GM18508 (cell line): ENCODE measurements around the gene KCNJ15.
"Not testable (repeated sequence)": the region's sequence is repeated elsewhere in the genome, so short reads cannot be mapped to it uniquely, and the experiment has no call there.

Experiments used
- ATAC-seq: cut with Tn5 transposase; IDR thresholded peaks from one replicate; pipeline ENCODE4 v1.9.1; 2021; ENCODE audit warnings: moderate number of reproducible peaks; ENCODE audit not compliant: insufficient read depth, unreplicated experiment

KCNJ15 gene

GRCh38 chr21:38243732-38244406 is 12.9 kb upstream of the KCNJ15 start:
- no peak for ATAC-seq

DNA sequence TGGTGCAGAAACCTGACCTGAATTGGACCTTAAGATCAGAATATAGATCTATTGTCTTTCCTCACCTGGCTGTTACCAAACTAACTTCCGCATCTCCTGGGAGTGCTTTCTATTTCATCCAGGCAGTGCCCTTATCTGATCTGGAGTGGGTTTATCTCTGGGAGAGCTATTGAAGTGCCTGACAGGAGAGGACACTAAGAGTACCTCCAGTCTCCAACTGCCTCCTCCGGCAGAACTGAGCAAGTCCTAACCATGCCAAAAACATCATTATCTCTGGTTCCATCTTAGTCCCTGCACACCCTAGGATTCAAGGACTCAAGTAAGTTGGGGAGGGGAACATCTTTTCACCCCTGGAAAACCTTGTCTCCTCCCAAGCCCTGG is 12.4 kb upstream of the KCNJ15 start:
- no peak for ATAC-seq

DNA sequence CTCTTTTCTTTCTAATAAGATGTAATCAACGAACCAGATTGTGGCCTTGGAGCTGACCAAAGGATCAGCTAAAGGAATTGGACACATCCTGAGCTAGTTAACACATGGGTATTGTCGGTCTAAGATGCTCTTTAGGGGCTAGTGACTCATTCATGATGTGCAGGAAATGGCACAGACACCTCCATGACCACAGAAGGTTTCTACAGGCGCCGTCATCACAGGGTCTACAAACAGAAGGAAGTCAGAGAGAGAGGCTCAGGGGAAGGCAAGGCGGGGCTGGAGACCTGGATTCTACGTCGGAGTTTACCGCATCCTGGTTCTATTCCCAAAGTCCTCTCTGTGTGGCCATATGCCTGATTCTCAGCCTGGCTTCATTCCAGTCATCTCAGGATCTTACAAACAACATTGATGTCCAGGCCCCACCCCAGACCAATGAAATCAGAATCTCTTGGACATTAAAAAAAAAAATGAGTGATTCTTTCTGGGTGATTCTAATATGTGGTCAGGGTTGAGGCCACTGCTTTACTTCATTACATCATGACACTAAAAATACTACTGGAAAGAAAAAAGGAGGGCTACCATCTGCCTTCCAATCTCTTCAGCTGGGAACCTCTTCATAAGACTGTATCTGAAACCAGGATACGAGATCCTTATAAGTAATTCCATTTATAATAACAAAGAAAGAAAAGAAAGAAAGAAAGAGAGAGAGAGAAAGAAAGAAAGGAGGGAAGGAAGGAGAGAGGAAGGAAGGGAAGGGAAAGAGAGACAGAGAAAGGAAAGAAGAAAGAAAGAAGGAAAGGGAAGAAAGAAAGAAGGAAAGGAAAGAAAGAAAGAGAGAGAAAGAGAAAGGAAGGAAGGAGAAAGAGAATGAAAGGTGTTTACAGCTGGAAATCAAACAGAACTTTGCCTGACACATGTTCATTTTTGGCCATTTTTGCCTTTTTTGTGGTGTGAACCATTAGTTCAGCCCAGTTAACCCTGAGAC is 11.6 kb upstream of the KCNJ15 start:
- ATAC-seq, result peak; percentile 62

DNA sequence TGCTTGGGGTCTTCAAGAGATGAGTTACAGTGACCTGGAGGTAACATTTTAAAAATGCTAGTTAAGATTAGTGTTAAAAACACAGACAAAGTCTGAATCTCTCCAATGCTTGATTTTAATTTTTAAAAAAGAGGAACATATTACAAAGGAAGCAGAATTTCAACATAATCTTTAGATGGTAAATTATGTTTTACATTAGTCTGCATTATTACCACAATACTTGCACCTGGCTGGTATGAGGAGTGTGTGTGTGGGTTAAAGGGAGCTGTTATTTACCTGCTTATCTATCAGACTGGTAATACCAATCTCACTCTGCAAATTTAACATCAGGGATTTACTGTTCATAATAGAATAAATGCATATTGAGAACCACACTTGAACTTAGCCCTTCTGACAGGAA is 10.3 kb upstream of the KCNJ15 start:
- ATAC-seq, result no peak

- not testable (repeated sequence) for ATAC-seq
Observed at GRCh38 chr21:38247054-38247453, 9.7 kb upstream of the KCNJ15 start.

DNA sequence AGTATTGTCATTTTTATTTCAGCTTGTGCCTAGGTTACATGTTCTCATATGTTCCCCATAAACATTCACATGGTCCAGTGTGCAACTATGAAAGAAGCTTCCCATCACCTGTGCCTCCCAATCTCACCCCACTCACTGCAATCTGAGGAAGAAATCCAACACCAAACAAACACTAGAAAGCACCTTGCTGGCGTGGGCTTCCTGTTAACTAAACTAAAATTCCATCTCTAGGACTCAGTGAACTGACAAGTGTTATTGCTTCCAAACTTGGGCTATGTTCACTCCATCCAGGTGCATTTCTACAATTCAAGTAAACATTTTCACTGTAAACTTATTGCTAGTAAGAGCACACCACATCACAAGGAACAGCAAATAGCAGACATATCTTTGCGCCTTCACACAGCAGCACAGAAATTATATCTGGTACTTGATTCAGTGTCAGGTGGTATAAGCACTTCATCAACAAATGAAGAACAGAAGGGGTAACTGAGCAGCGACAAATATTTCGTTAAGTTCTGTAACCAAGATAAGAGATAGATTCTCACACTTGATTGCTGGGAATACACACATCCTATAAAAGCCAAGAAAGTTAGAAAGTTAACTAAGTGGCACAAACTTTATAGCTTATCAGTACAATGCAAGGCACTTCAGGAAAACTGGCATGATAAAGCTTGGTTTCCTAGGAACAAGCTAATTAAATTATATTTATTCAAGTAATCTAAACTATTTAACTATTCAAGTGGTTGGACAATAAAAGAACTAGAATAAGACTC is 8.9 kb upstream of the KCNJ15 start:
- no peak for ATAC-seq

DNA sequence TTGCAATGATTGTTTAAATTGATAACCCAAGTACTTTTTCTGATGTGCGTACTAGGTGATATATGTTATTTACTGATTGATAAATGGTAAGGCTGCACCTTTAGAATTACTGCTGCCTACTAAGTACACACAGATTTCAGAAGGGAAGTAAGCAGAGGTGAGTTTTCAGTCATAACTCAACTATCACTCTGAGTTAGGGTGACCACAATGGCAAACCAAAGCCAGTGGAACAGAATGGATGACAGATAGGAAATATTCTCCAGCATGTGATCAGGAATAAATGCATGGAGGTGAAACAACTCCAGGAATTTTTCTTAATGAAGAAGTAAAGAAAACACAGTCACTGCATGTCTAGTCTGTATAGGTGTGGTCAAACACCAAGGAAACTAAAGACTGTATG is 7.5 kb upstream of the KCNJ15 start:
- ATAC-seq, result peak; percentile 73

DNA sequence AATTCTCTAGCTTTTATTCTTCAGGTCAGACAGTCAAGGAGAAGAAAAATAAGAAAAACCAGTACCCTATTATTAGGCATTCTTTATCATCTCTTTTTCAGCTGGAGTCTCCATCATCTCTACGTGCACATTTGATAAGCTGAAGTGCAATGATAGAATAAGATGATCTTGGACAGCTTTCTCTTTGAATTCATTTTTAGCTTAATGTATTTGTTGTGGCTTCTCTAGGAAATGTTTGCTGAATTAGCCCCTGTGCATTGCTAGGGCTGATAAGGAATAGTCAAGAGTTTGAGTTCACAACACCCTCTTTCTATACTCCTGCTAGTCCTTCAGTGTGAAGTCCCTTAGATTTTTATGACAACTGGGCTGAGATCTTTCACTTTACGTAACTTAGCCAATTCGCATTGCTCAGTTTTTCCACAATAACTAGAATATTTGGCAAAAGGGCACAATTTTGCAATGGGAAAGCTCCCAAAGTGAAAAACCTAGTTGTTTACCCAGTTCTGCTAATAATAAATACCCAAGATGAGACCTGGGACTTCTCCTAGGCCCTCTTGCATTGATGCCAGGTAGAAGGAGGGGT is 7.0 kb upstream of the KCNJ15 start:
- no peak for ATAC-seq

- no peak for ATAC-seq
Observed at GRCh38 chr21:38250991-38251418, 5.8 kb upstream of the KCNJ15 start.

- no peak for ATAC-seq
Observed at GRCh38 chr21:38254970-38255369, 1.8 kb upstream of the KCNJ15 start.

DNA sequence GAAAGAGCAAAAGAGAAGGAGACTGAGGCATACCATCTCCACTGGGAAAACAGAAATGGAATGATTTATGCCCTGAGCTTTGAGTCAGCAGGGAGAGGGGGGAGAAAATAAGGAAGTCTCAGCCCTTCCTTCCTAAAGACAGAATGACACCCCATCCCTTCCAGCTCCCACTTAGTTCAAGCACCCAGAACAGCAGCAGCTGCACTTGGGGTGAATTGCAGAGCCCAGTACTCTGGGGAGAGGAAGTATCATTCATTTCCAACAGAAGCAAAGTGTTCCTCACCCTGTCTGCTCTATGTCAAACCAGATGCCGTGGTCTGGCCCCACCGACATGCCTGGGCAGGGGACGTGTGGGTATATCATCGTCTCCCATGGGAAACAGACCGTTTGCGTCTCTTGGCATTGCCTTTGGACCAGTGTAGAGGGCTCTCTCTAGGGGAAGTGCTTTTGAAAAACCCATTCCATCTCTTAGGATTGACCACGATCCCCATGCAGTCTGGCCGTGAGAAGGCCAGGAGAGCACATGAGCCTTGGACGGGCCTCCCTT is 1.1 kb upstream of the KCNJ15 start:
- no peak for ATAC-seq

DNA sequence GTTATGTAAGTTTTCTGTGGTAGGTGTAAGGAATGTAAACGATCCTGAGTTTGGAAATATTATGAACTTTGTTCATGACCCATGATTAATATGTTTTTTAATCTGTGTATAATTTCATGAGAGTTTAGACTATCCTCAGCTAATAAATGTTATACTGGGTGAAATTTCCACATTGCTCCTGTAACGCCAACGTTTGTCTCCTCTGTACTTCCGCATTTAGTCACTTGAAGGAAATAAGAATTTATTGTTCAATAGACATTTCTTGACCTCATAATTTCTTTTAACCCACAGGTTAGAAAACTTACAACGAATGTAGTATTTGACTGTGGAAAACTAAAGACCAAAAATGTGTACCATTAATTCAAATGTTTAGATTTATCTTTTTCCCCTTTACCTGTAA is 876 bp downstream of the KCNJ15 start:
- ATAC-seq, result no peak

DNA sequence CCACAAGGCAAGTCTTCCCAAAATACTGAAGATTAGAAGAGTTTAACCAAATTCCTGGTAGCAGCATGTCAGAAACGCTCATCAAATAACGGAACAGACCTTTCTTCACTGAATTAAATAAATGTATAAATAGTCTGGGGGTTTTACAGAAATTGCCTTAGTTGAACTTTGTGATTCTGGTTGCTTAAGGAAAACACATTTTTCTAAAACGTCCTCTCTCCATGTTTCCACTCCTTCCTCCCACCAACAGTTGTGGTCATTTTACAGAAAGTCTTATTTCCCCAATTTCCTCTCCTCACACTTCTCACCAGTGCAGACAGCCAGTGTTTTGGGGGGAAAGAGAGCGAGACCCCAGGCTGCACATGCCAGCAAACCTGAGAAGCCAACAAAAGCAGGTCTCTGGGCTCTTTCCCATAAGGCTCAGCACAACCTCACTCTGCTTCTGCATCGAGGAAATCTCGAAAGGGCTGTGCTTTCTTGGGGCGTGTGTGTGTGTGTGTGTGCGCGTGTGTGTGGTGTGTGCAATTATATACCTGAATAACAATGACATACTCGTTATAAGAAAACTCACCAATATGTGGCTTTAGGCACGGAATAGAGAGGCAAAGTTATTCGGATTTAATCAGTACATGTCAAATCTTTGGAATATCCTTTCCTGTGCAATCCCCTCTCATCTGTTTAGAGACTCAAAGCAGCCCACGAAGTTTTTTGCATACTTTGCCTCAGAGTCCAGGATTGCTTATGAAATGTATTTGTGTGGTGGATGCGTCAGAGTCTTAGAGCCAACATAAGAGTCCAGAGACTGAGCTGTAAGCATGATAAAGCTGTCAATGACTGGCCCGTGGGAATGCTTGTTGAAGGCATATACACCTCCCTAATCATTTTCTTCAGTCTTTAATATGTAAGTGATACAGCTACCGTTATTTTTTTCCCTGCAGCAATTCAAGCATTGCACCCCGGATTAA is 2.0 kb downstream of the KCNJ15 start:
- no peak for ATAC-seq

DNA sequence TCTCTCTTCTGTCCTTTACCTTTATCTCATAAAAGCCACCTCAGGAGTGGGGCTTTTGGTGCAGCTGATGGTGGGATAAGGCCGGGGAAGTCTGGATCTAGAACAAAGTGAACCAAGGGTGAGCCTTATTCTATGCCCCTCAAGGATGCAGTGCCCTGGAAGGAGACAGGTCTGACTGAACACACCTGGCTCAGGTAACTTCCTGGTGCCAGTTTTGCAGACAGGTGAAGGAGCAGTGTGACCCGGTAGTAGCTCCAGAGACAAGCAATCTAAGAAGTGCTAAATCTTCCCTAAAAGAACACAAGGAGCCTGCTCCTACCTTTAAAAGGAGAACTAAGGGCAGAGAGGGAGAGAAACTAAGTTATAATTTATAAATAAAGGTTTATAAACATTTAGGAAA is 2.9 kb downstream of the KCNJ15 start:
- no peak for ATAC-seq

GRCh38 chr21:38260426-38260825 is 3.6 kb downstream of the KCNJ15 start:
- no peak for ATAC-seq

DNA sequence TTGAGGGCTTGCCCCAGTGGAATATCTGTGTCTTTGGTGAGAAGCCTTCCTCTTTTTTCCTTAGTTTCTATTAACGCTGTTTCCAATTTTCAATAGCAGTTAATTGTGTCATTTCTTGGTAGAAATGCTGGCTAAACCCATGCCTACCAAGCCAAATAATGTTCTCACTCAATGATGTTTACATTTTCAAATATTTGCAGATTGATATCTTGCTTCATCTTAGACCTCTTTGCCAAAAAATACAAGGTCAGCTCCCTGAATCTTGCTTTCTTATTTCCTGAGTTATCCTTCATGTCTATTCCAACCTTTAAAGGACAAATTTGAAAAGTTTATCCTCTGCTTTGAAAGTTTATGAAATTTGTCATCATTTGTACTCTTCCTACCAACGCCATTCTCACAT is 5.1 kb downstream of the KCNJ15 start:
- no peak for ATAC-seq

- no peak for ATAC-seq
Observed at GRCh38 chr21:38263493-38263892, 6.7 kb downstream of the KCNJ15 start.

- no peak for ATAC-seq
Observed at GRCh38 chr21:38264571-38264970, 7.8 kb downstream of the KCNJ15 start.

DNA sequence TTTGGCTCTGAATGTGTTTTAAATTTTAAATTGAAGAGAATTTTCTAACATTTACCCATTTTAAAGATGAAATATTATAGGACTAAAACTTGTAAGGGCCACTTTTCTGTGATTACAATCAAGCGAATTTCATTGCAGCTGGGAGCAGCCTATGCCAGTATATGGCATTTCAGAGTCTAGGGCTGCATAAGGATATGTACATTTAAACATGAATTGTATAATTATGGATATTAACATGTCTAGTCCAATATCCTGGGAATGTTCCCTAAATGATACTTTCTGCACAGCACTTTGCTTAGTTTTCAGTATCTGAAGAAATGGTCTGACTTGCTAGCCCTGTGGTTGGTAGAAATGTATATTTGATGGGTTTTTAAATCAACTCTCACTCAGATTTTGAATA is 8.4 kb downstream of the KCNJ15 start:
- no peak for ATAC-seq
